Activated naive CD8-positive, alpha-beta T cell treated with anti-CD3 and anti-CD28 coated beads, Interleukin-2, amount 50 U/mL, for 16 hours (primary cell): ENCODE measurements around the gene NPTX1.

Experiments
- DNase-seq: peaks from one replicate; pipeline ENCODE4 v3.0.0-alpha.2; 2020; ENCODE audit warnings: low read depth, low spot score

The NPTX1 gene

DNA sequence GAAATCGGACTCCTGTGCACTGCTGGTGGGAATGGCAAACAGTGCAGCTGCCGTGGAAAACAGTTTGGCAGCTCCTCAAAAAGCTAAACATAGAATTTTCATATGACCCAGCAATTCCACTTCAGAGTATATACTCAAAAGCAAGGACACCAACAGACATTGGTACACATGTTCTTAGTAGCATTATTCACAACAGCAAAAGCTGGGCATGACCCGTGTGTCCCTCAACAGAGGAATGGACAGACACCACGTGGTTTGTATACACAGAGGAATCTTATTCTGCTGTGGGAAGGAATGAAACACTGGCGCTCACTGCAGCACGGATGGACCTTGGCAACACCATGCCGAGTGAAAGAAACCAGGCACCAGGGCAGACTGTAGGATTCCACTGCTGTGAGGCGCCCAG is 16.0 kb downstream of the NPTX1 start:
- DNase-seq, result no peak

DNA sequence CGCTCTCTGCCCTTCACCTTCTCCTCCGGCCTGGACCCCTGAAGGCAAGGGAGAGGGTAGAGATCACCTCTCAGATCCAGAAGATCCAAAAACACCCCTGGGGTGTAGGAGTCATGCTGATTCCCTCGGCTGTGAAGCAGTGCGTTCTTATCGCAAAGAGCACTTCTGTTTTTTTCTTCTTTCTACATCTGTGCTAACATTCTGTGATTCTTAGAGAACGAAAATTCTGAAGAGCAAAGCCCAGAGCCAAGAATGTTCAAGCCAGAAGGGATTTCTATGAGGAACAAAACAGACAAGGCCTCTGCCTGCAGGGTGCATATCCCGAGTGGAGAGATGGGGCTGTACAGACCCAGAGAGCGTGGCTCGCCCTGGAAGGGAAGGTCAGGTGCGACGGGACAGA is 17.2 kb downstream of the NPTX1 start:
- DNase-seq, result no peak

DNA sequence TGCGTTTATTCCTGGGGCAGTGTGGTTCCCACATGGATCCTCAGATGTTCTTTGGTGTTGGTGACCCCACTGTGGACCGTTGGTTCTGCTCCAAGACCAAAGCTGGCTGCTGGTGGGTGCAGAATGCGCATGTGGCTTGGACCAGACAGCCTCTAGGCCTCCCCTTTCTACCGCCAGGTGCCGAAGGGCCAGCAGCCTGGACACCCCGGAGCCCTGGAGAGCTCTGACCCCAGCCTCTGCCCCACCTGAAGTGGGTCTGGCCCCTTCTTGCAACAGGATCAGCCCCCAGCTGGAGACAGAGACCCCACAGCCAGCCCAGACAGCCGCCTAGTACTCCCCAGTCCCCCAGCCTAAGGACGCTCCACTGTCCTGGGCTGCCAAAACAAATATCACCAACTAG is 18.4 kb downstream of the NPTX1 start:
- DNase-seq, result no peak

DNA sequence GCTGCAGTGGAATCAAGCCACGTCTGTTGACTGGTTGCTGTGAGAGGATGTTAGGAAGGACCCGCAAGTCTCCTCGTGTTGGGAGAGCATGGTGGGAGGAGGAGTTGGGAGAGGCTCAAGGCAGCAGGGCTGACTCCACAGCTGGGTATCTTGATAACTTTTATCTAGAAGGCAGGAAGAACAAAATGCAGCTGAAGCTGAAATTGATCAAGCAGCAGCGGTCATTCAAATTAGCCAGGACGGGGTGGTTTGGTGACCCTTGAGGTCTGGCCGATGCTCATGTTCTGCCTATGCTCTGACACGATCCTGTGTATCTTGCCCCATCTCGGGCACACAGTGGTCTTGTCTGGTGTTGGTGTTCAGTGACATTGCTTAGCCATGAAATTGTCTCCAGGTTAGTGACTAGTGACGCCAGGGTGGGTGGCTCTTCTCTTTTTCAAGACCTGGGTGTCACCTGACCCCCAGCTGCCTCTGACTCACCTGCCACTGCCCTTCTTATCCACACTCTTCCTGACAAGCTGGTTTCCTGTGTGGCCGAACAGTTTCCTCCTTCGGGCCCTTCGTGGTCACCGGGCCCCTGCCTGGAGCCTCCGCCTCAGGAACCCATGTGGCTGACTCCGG is 19.1 kb downstream of the NPTX1 start:
- no peak for DNase-seq

DNA sequence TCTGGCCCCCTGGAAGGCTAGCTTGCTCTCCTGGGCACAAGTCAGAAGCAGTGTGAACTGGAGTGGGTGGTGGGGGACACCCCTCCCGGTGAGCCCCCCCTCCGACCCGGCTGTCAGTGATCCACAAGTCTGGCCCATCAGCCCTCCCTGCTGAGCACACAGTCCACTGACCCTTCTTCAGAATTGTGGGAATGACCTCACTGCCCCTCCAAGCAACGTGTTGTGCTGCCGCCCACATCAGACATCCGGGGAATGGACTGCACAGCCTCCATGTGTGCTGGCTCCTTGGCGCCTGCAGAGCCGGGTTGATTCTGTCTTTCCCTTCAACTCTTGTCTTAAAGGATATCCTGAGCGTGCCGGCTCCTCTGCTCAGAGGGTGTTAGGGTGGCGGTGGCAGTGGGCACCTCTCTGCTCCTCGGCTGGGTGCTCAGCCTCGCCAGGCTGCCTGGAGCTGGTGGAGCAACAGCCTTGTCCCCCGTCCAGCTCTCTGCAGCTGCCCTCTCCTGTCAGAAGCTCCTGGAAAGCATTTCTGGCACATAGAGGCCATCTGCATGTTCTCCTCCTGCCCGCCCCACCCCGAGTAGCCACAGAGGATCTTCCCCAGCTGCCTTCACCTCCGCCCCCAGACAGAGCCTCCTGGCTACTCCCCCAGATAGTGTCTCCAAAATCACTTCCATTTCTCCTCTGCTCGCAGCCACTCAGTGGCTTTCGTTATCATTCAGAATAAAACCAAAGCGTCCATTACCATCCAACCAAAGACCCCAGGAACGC is 19.8 kb downstream of the NPTX1 start:
- DNase-seq, result no peak

DNA sequence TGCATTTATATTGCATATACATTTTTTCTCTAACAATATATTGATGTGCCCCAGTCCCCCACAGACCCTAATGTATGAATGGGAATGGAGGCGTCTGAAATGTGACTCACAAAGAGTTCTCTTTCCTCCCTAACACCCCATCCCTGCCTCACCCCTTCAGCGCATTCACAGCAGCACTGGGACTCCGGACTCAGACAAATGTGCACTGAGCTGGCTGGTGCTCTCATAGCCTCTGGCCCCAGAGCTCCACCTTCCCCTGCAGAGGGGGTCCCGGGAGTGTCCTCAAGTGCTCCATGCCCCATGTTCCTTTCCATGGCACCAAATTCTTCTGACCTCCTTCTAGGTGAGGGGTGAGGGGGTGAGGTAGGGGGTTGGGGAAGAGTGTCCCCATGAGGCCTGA is 20.6 kb downstream of the NPTX1 start:
- DNase-seq, result no peak

GRCh38 chr17:80455336-80455710 is 21.1 kb downstream of the NPTX1 start:
- DNase-seq, result no peak

DNA sequence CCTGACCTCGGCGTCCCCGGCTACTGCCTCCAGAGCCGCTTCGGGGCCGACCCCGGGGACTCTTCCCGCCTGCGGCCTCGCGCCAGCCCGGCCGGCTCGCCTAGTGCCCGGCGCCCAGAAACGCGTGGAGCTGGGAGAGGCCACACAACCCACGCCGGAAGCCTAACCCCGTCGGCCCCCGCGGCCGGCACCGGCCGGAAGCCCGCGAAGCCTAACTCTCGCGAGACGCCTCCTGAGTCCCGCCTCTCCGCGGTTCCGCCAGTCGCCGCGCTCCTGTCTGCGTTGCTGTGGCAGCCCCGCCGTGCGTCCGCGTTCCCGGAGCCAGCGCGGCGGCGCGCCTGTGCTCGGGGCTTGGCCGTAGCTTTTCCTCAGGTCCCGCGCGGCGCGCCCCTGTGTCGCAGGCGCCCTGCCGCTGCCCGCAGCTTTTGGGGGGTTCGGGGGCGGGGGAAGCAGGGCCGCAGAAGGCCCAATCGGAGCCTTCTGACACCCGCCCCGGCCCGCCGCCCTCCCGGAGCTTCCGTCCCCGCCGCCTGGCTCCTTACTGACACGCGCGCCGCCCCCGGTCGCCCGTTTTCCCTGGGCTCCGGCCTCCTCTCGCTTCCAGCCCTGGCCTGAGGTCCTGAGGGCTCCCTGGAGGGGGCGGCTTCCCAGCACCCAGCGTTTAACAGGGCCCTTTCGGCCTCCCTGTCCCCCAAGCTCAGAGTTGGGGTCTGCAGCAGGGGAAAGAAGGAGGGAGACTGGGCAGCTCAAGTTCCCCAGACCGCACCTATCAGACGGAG is 21.7 kb downstream of the NPTX1 start:
- DNase-seq, result peak; percentile 92

GRCh38 chr17:80453998-80454556 is 22.3 kb downstream of the NPTX1 start:
- DNase-seq, result no peak

DNA sequence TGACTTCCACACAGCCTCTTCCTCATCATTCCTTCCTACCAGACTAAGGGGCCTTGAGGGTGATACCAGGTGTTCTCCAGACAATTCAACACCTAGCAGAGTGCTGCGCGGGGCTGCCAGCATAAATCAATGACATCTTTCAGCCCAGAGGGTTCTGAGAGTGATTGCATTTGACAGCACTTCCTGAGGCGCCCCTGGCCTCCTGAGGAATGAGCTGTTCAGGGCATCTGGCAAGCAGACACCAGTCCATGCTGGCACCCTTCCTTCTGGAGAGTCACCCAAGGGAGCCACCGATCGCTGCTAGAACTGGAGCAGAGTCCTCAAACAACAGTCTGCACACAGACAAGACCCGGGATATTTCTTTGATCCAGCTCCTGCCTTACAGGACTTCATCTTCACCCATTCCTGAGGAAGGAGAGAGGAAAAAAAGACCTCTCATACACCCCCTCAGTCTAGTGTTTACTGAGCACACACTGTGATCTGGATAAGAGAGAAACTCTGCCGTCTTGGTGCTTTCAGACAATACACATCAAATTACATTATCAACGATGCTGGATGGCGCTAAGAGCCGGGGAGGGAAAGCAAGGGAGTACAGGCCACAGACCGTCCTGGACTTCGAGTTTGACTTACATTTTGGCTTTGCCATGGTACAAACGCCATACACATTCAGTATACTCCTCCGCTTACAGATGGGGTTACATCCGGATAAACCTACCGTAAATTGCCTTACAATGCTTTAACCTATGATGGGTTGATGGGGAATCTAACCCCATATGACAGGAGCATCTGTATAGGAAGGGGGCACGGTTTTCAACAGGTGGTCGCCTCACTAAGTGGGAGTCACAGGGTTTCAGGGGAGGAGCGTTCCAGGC is 23.0 kb downstream of the NPTX1 start:
- DNase-seq, result no peak

- DNase-seq, result no peak
These were observed 24.1 kb downstream of the NPTX1 start for GRCh38 chr17:80452173-80452915.

GRCh38 chr17:80451104-80451775 is 25.2 kb downstream of the NPTX1 start:
- no peak for DNase-seq

DNA sequence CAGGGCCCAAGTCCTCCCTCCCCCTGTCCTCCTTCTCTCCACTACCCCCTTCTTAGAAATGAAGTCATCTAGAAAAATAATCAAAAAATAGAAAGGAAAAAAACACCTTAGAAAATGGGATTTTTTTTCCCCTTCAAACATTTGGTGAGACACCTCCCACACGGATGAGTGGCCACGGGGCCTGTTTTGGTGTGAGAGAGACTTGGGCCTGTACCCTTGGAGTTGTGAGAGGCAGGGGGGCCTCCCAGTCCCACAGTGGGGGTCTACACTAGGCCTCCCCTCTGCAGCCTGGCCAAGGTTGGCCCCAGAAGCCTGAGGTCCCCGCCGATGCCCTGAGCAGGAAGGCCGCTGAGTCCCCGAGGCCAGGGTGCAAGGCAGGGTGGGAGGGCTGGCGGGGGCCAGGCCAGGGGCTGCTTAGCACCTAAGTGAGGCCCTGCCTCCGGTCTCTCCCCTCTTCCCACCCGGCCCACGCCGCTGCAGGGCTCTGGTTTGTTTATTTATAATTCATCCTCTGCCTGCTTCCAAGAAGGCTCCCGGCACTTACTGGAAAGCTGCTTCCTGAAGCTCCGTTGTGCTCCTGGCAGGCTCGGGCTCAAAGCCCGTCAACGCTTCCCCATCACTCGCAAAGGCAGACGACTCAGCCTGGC is 26.4 kb downstream of the NPTX1 start:
- no peak for DNase-seq

DNA sequence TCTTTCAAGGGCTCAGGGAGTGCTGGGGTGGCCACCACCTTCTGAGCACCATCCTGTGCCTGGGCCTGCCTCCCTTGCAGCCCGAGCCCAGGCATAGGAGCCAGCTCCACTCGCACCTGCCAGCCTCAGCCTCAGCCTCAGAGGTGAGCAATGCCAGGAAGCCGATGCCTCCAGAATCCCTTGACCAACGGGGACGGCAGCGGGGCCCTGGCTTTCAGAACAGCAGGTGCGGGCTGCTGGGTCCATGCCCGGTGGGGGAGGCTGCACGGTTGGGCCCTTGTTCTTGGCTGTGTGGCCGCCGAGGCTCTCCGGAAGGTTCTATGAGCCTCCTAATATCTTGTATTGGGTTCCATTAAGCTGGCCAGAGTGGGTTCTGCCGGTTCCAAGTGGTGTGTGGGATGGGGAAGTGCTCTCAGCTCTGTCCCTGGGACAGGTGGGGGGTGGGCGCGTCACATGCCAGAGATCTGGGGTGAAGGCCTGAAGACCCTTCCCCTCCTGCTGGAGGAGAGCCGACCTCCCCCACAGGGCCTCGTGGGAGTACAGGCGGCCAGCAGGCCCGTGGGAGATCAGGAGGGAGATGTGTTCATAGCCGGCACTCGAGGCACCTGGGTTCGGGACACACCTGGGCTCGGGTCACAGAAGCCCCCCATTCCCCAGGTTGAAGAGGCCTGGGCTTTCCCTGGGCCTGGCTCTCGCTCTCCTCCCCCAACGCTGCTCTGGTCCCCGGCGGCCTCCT is 27.0 kb downstream of the NPTX1 start:
- no peak for DNase-seq

- DNase-seq, result no peak
These were observed 28.6 kb downstream of the NPTX1 start for GRCh38 chr17:80447790-80448189.

GRCh38 chr17:80446645-80447405 is 29.6 kb downstream of the NPTX1 start:
- no peak for DNase-seq

DNA sequence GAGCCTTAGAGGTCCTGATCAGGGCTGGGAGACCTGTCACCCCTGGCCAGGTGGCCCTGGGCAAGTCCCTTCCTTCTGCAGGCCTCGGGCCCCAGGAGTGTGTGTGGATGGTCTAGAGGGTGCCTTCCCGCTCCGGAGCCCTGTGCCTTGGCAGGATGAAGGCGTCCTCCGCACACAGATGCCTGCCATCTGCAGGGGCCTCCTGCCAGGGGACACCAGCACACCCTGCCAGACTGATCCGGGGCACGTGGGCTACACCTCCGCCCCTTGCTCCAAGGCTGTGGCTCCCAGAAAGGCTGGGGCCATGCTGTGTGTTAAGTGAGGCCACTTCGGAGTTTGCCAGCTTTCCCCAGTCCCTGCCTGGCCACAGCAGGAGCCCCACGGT is 30.7 kb downstream of the NPTX1 start:
- no peak for DNase-seq

- DNase-seq, result no peak
These were observed 31.2 kb downstream of the NPTX1 start for GRCh38 chr17:80445007-80445725.
